Esophagus muscularis mucosa (tissue), 4 donors: ENCODE data around the gene MPRIP. TPM values are rescaled to one million over a fixed set of nuclear protein-coding genes. Genes with fewer than 3 reads are reported as not detected.
A peak's percentile ranks its signal among the peaks of the same experiment; 100 is the strongest.

Experiments used
- DNase-seq: peaks from one replicate; pipeline ENCODE4 v3.0.0-alpha.2; 2017; ENCODE audit errors: extremely low spot score
- H3K27ac ChIP-seq, 4 donors: fragments of 200-600 bp; sonication (generic); replicated peaks in 1 of 4; 1 replicate in 3 of 4; 2 replicates in 1 of 4; pipeline ENCODE4 v1.5.1; 2016 to 2019; ENCODE audit warnings: mild to moderate bottlenecking in 1 of 4
- H3K27me3 ChIP-seq, 4 donors: fragments of 200-600 bp; sonication (generic); one replicate each; pipeline versions ENCODE4 v1.5.1 to v1.6.0; 2016 to 2019
- H3K36me3 ChIP-seq, 4 donors: fragments of 200-600 bp; sonication (generic); one replicate each; pipeline ENCODE4 v1.5.1; 2016 to 2019
- H3K4me1 ChIP-seq, 4 donors: fragments of 200-600 bp; sonication (generic); one replicate each; pipeline ENCODE4 v1.5.1; 2016 to 2019
- H3K4me3 ChIP-seq, 4 donors: fragments of 200-600 bp; sonication (generic); 1 replicate in 2 of 4; 2 replicates in 2 of 4; pipeline ENCODE4 v1.5.1; 2016 to 2019; ENCODE audit warnings: mild to moderate bottlenecking in 4 of 4, moderate library complexity in 1 of 4
- H3K9me3 ChIP-seq, 4 donors: fragments of 200-600 bp; sonication (generic); 1 replicate in 3 of 4; 2 replicates in 1 of 4; pipeline ENCODE4 v1.5.1; 2016 to 2019
- CTCF ChIP-seq, 3 experiments: fragments of 200-600 bp in 2 of 3; fragments of 450-650 bp in 1 of 3; sonication (generic) in 2 of 3; IDR thresholded peaks; one replicate each; pipeline ENCODE4 v1.5.1; 2017 to 2019; ENCODE audit warnings: antibody characterized with exemption in 3 of 3, mild to moderate bottlenecking in 2 of 3, moderate library complexity in 1 of 3
- EP300 ChIP-seq: sonication (generic); formaldehyde crosslinking; IDR thresholded peaks from one replicate; pipeline ENCODE4 v1.6.1; 2017; ENCODE audit warnings: antibody characterized with exemption
- POLR2A ChIP-seq: fragments of 450-650 bp; IDR thresholded peaks from one replicate; pipeline ENCODE4 v1.6.1; 2017; ENCODE audit warnings: antibody characterized with exemption, moderate library complexity, mild to moderate bottlenecking, low read depth
- POLR2AphosphoS5 ChIP-seq, 2 donors: sonication (generic); formaldehyde crosslinking; IDR thresholded peaks; one replicate each; pipeline ENCODE4 v1.6.1; 2017; ENCODE audit warnings: antibody characterized with exemption in 2 of 2
- WGBS: methylation state at CpG from one replicate; pipeline ENCODE4 v1.1.5; 2018; 5-methylcytosine and 5-hydroxymethylcytosine counted together
- intact Hi-C: fragments of 100-400 bp; cut with DNase I; formaldehyde crosslinking; loops from one replicate; pipeline ENCODE4 v1.15.1; 2023
- total RNA-seq, 4 donors: library from RNA; depleted of rRNA; stranded (reverse); fragments of >200 nt; gene quantifications; one replicate each; pipeline versions ENCODE4 v1.1.0 to v1.2.1, GENCODE V29; 2016

The MPRIP gene
- total RNA-seq, 4 donors from 2014 or later: 108 to 194 (median 129) TPM

- H3K9me3 ChIP-seq: no peaks in the 10 kb centered on the region
- peaks cover 80 to 92% (median 86%) of the 10 kb centered on the region in 4 donors for H3K4me1 ChIP-seq
- H3K27me3 ChIP-seq: no peaks in the 10 kb centered on the region
- H3K27ac ChIP-seq: peak overlapping the region in 3 of 4 donors; percentile 39 to 57 (median 47)
- 43% methylated on average over 8 of the region's 11 CpGs for WGBS
- peaks cover 0 to 45% (median 26%) of the 10 kb centered on the region in 4 donors for H3K36me3 ChIP-seq
- TF ChIP-seq POLR2AphosphoS5 (IDR thresholded peaks at IDR 0.05): peak; percentile 44 to 45
- no peak for TF ChIP-seq EP300
- intact Hi-C loops: no loop called here
- no peak for DNase-seq
- H3K4me3 ChIP-seq: no peak overlapping the region
These were observed 33.0 kb downstream of the MPRIP start for GRCh38 chr17:17075125-17075781.

GRCh38 chr17:17076066-17076465, 33.8 kb downstream of the MPRIP start:
- no peaks in the 10 kb centered on the region for H3K27me3 ChIP-seq
- H3K4me3 ChIP-seq: no peak overlapping the region
- TF ChIP-seq EP300 (no peak), CTCF (IDR thresholded peaks at IDR 0.05) (no peak), POLR2A (no peak), POLR2AphosphoS5 (IDR thresholded peaks at IDR 0.05) (no peak)
- peaks cover 0 to 45% (median 26%) of the 10 kb centered on the region in 4 donors for H3K36me3 ChIP-seq
- H3K9me3 ChIP-seq: no peaks in the 10 kb centered on the region
- no peak for DNase-seq
- H3K4me1 ChIP-seq: peaks cover 88 to 97% (median 93%) of the 10 kb centered on the region in 4 donors
- 85% methylated on average over 5 of the region's 5 CpGs for WGBS
- H3K27ac ChIP-seq: peak overlapping the region in 3 of 4 donors; percentile 39 to 57 (median 47)
- intact Hi-C loops: no loop called here

- Histone ChIP-seq H3K4me1 (peaks cover 88 to 97% (median 96%) of the 10 kb centered on the region in 4 donors), H3K36me3 (peaks cover 0 to 40% (median 26%) of the 10 kb centered on the region in 4 donors), H3K9me3 (no peaks in the 10 kb centered on the region), H3K27ac (no peak overlapping the region), H3K27me3 (no peaks in the 10 kb centered on the region), H3K4me3 (no peak overlapping the region)
- DNase-seq: no peak
- TF ChIP-seq EP300: no peak
- no peak for TF ChIP-seq POLR2AphosphoS5 (IDR thresholded peaks at IDR 0.05)
- TF ChIP-seq POLR2A: no peak
- TF ChIP-seq CTCF (IDR thresholded peaks at IDR 0.05): no peak
- WGBS: 89% methylated on average over 6 of the region's 6 CpGs
- intact Hi-C loops: no loop called here
These were observed 34.8 kb downstream of the MPRIP start for GRCh38 chr17:17077101-17077500.

GRCh38 chr17:17077861-17078732, 35.8 kb downstream of the MPRIP start:
- no peak overlapping the region for H3K27ac ChIP-seq
- intact Hi-C loops: no loop called here
- H3K9me3 ChIP-seq: no peaks in the 10 kb centered on the region
- 83% methylated on average over 15 of the region's 15 CpGs for WGBS
- H3K36me3 ChIP-seq: peaks cover 0 to 45% (median 29%) of the 10 kb centered on the region in 4 donors
- H3K4me3 ChIP-seq: no peak overlapping the region
- H3K4me1 ChIP-seq: peaks cover 78 to 91% (median 88%) of the 10 kb centered on the region in 4 donors
- no peak for TF ChIP-seq POLR2A
- TF ChIP-seq CTCF (IDR thresholded peaks at IDR 0.05): no peak
- TF ChIP-seq POLR2AphosphoS5 (IDR thresholded peaks at IDR 0.05): no peak
- TF ChIP-seq EP300: no peak
- no peaks in the 10 kb centered on the region for H3K27me3 ChIP-seq
- no peak for DNase-seq

GRCh38 chr17:17078832-17079231, 36.6 kb downstream of the MPRIP start:
- 92% methylated on average over 7 of the region's 7 CpGs for WGBS
- H3K4me1 ChIP-seq: peaks cover 71 to 84% (median 81%) of the 10 kb centered on the region in 4 donors
- H3K27ac ChIP-seq: no peak overlapping the region
- H3K9me3 ChIP-seq: no peaks in the 10 kb centered on the region
- H3K27me3 ChIP-seq: no peaks in the 10 kb centered on the region
- intact Hi-C loops: no loop called here
- peaks cover 0 to 43% (median 27%) of the 10 kb centered on the region in 4 donors for H3K36me3 ChIP-seq
- no peak overlapping the region for H3K4me3 ChIP-seq
- no peak for DNase-seq
- TF ChIP-seq POLR2A: no peak
- TF ChIP-seq CTCF (IDR thresholded peaks at IDR 0.05): no peak
- no peak for TF ChIP-seq EP300
- TF ChIP-seq POLR2AphosphoS5 (IDR thresholded peaks at IDR 0.05): no peak
